Natural killer cell treated with Interleukin-12 subunit alpha and Interleukin-12 subunit beta and Interleukin-15 and Interleukin-18, amount 100 ng/mL, for 72 hours (primary cell): ENCODE results near the gene UBE2L6. TPM values are rescaled to one million over a fixed set of nuclear protein-coding genes. Genes with fewer than 3 reads are reported as not detected.

Source experiments
- ATAC-seq, 2 donors: fragments of 150-1000 bp; cut with Tn5 transposase in 1 of 2; sonication (Bioruptor Pico), chemical (Tn5 transposase) in 1 of 2; 2 replicates each; pipeline ENCODE4 v1.10.0; 2021
- DNase-seq: peaks from one replicate; pipeline ENCODE4 v3.0.0; 2022; ENCODE audit warnings: low spot score
- H3K27ac Mint-ChIP-seq, 2 donors: 1 replicate in 1 of 2; 2 replicates in 1 of 2; pipeline ENCODE4 v1.8.0; 2022; ENCODE audit warnings: mixed read lengths in 2 of 2, mild to moderate bottlenecking in 1 of 2, moderate library complexity in 1 of 2
- H3K27me3 Mint-ChIP-seq, 2 donors: 1 replicate in 1 of 2; 2 replicates in 1 of 2; pipeline ENCODE4 v1.8.0; 2022; ENCODE audit warnings: mixed read lengths in 2 of 2
- H3K36me3 Mint-ChIP-seq: one replicate; pipeline ENCODE4 v1.8.0; 2022; ENCODE audit warnings: mixed read lengths
- H3K4me1 Mint-ChIP-seq, 2 donors: 1 replicate in 1 of 2; 2 replicates in 1 of 2; pipeline ENCODE4 v1.8.0; 2022; ENCODE audit warnings: low read depth in 2 of 2, mixed read lengths in 2 of 2, mild to moderate bottlenecking in 1 of 2
- H3K4me3 Mint-ChIP-seq: one replicate; pipeline ENCODE4 v1.8.0; 2022; ENCODE audit warnings: mixed read lengths
- H3K9me3 Mint-ChIP-seq: 2 replicates; pipeline ENCODE4 v1.8.0; 2022; ENCODE audit warnings: mixed read lengths
- total RNA-seq, 2 donors: library from RNA; stranded (reverse); gene quantifications; one replicate each; pipeline ENCODE4 v1.2.3, GENCODE V29; 2022

UBE2L6 gene
- total RNA-seq, 2 donors from 2014 or later, result 87.8 to 101 TPM

GRCh38 chr11:57555393-57555792 lies 12.1 kb downstream of the UBE2L6 start:
- Mint-ChIP-seq H3K36me3 (peaks cover 15% of the 10 kb centered on the region), H3K4me3 (no peak overlapping the region), H3K27ac (no peak overlapping the region), H3K4me1 (peaks cover 0 to 6% of the 10 kb centered on the region in 2 donors), H3K9me3 (no peaks in the 10 kb centered on the region), H3K27me3 (no peaks in the 10 kb centered on the region)
- ATAC-seq, result no peak
- DNase-seq, result no peak

- Mint-ChIP-seq H3K27ac (peak overlapping the region in 1 of 2 donors; percentile 33), H3K4me3 (no peak overlapping the region), H3K36me3 (peaks cover 15% of the 10 kb centered on the region), H3K27me3 (no peaks in the 10 kb centered on the region), H3K4me1 (peaks cover 5 to 9% of the 10 kb centered on the region in 2 donors), H3K9me3 (no peaks in the 10 kb centered on the region)
- ATAC-seq, result no peak
- no peak for DNase-seq
Observed at GRCh38 chr11:57552479-57552878, 15.0 kb downstream of the UBE2L6 start.

- Mint-ChIP-seq H3K27ac (no peak overlapping the region), H3K36me3 (peaks cover 15% of the 10 kb centered on the region), H3K4me3 (no peak overlapping the region), H3K27me3 (no peaks in the 10 kb centered on the region), H3K9me3 (no peaks in the 10 kb centered on the region), H3K4me1 (peaks cover 11 to 12% of the 10 kb centered on the region in 2 donors)
- ATAC-seq (no peak), DNase-seq (no peak)
Observed at GRCh38 chr11:57551941-57552340, 15.5 kb downstream of the UBE2L6 start.

DNA sequence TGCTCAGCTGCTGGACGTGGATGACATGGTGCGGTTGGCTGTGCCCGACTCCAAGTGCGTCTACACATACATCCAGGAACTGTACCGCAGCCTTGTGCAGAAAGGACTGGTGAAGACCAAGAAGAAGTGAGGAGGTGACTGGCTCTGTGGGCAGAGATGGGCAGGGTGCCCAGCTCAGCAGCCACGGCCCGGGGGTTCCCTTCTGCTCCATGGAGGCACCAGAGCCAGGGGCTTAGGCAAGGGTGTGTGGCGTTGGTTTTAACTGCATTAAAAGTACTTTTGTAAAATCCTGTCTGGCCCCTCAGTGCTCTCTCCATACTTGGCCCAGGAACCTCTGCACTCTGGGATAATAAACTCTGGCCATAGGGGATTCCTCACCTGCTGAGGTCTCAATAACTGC lies 17.5 kb downstream of the UBE2L6 start:
- peaks cover 11 to 12% of the 10 kb centered on the region in 2 donors for H3K4me1 Mint-ChIP-seq
- ATAC-seq, result no peak
- H3K36me3 Mint-ChIP-seq, result peaks cover 10% of the 10 kb centered on the region
- no peak overlapping the region for H3K27ac Mint-ChIP-seq
- H3K27me3 Mint-ChIP-seq, result no peaks in the 10 kb centered on the region
- H3K4me3 Mint-ChIP-seq, result no peak overlapping the region
- no peaks in the 10 kb centered on the region for H3K9me3 Mint-ChIP-seq
- DNase-seq, result no peak

DNA sequence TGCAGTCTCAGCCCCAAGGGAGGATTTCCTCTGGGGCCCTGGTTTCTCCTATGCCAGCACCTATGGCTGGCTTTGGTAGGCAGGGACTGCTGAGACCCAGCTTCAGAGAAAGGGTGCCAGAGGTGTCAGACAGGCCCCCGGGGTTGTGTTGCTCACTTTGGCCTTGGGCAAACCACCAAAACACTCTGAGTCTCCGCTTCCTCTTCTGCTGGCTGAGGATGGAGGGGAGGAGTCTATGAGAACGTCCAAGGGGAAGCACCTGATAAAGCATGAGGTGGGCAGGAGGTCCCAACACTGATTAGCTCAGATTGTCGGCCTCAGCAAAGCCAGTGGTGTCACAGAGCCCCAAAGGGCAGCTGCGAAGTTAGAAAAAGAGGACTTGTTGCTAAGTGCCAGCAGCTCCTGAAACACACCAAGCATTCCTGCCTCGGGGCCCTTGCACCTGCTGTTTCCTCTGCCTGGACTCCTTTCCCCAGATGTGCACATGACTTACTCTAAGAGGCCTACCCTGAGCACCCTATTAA lies 19.6 kb downstream of the UBE2L6 start:
- Mint-ChIP-seq H3K4me3 (no peak overlapping the region), H3K4me1 (peaks cover 11 to 12% of the 10 kb centered on the region in 2 donors), H3K36me3 (peaks cover 7% of the 10 kb centered on the region), H3K27me3 (no peaks in the 10 kb centered on the region), H3K27ac (peak overlapping the region; percentile 65 to 85), H3K9me3 (no peaks in the 10 kb centered on the region)
- ATAC-seq, result peak; percentile 70 to 73
- no peak for DNase-seq

DNA sequence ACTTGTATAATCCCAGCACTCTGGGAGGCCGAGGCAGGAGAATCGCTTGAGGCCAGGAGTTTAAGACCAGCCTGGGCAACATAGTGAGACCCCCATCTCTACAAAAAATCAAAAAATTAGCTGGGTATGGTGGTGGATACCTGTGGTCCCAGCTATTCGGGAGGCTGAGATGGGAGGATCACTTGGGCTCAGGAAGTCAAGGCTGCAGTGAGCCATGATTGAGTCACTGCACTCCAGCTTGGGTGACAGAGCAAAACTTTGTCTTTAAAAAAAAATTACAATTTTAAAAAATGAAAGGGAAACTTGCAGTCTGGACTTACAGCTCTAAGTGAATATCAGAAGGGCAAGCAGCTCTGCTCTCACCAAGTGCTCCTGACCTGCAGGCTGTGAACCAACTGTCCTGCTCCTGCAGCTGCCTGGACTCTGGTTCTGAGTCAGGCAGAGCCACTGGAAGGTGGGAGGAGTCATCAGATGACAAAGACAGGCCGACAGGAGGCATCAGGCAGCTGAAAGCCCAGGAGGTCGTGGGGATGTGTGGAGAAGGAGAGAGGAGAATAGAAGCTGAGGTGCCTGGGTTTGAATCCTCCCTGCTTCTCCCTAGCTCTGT lies 20.5 kb downstream of the UBE2L6 start:
- ATAC-seq (peak; percentile 69 to 71), DNase-seq (no peak)
- Mint-ChIP-seq H3K27ac (peak overlapping the region; percentile 65 to 85), H3K4me1 (peaks cover 11 to 12% of the 10 kb centered on the region in 2 donors), H3K4me3 (peak overlapping the region; percentile 67), H3K36me3 (no peaks in the 10 kb centered on the region), H3K27me3 (no peaks in the 10 kb centered on the region), H3K9me3 (no peaks in the 10 kb centered on the region)

- Mint-ChIP-seq H3K4me1 (peaks cover 11 to 12% of the 10 kb centered on the region in 2 donors), H3K27ac (no peak overlapping the region)
- DNase-seq, result no peak
Observed at GRCh38 chr11:57546451-57546850, 21.0 kb downstream of the UBE2L6 start.

DNA sequence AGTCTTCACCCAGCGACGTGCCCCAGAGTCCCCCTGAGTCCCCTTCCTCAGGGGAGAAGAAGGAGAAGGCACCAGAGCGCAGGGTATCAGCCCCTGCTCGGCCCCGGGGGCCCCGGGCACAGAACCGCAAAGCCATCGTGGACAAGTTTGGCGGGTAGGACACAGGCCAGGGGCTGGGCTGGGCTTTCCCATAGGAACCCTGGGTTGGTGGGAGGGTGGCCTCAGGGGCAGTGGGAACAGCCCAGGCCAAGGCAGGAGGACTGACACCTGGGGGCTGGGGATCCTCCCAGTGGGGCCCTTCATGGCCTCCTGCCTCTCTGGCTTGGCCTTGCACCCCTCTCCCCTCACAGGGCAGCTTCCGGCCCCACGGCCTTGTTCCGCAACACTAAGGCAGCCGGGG lies 21.6 kb downstream of the UBE2L6 start:
- ATAC-seq (no peak), DNase-seq (no peak)
- peaks cover 11 to 12% of the 10 kb centered on the region in 2 donors for H3K4me1 Mint-ChIP-seq
- H3K36me3 Mint-ChIP-seq, result no peaks in the 10 kb centered on the region
- H3K27ac Mint-ChIP-seq, result no peak overlapping the region
- no peak overlapping the region for H3K4me3 Mint-ChIP-seq
- no peaks in the 10 kb centered on the region for H3K9me3 Mint-ChIP-seq
- no peaks in the 10 kb centered on the region for H3K27me3 Mint-ChIP-seq

More at GRCh38 chr11:57546451-57546850, 21.0 kb downstream of the UBE2L6 start:
- Mint-ChIP-seq H3K36me3 (no peaks in the 10 kb centered on the region), H3K9me3 (no peaks in the 10 kb centered on the region), H3K4me3 (no peak overlapping the region), H3K27me3 (no peaks in the 10 kb centered on the region)
- no peak for ATAC-seq

DNA sequence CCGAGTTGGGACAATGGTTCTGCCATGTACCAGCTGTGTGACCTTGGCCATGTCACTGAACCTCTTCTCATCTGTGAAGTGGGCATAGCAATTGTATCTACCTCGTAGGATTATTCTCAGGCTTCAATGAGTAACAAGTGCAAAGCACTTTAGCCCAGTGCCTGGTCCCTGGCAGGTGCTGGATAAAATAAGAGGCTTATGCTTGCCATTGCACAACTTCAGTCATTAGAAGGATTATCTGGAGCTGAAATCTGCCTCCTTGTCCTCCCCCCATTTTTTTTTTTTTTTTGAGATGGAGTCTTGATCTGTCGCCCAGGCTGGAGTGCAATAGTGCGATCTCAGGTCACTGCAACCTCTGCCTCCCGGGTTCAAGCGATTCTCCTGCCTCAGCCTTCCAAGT lies 22.9 kb downstream of the UBE2L6 start:
- no peak overlapping the region for H3K27ac Mint-ChIP-seq
- H3K4me1 Mint-ChIP-seq, result peaks cover 11 to 12% of the 10 kb centered on the region in 2 donors
- ATAC-seq, result no peak
- no peaks in the 10 kb centered on the region for H3K27me3 Mint-ChIP-seq
- no peak for DNase-seq
- H3K36me3 Mint-ChIP-seq, result no peaks in the 10 kb centered on the region
- no peaks in the 10 kb centered on the region for H3K9me3 Mint-ChIP-seq
- no peak overlapping the region for H3K4me3 Mint-ChIP-seq

DNA sequence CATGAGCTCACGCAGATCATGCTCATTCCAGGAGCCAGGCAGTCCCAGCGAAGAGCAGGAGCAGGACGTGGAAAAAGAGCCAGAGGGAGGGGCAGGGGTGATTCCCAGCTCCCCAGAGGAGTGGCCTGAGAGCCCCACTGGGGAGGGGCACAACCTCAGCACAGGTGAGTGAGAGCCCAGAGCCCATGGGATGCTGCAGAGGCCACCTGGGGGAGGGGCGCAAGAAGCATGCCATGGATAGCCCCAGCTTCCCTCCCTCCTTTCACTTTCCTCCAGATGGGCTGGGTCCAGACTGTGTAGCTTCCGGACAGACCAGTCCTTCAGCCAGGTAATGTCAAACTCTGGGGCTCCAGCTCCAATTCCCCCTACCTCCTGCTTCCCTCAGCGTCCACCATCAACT lies 23.9 kb downstream of the UBE2L6 start:
- H3K4me1 Mint-ChIP-seq, result peaks cover 11% of the 10 kb centered on the region in 2 donors
- H3K27me3 Mint-ChIP-seq, result no peaks in the 10 kb centered on the region
- H3K9me3 Mint-ChIP-seq, result no peaks in the 10 kb centered on the region
- ATAC-seq, result no peak
- no peak overlapping the region for H3K4me3 Mint-ChIP-seq
- no peak overlapping the region for H3K27ac Mint-ChIP-seq
- no peaks in the 10 kb centered on the region for H3K36me3 Mint-ChIP-seq
- no peak for DNase-seq

GRCh38 chr11:57542582-57542981 lies 24.9 kb downstream of the UBE2L6 start:
- H3K27me3 Mint-ChIP-seq, result no peaks in the 10 kb centered on the region
- ATAC-seq (no peak), DNase-seq (no peak)
- no peaks in the 10 kb centered on the region for H3K36me3 Mint-ChIP-seq
- no peak overlapping the region for H3K4me3 Mint-ChIP-seq
- H3K4me1 Mint-ChIP-seq, result peaks cover 4 to 7% of the 10 kb centered on the region in 2 donors
- H3K27ac Mint-ChIP-seq, result peak overlapping the region in 1 of 2 donors; percentile 36
- H3K9me3 Mint-ChIP-seq, result no peaks in the 10 kb centered on the region

- H3K4me3 Mint-ChIP-seq, result no peak overlapping the region
- no peaks in the 10 kb centered on the region for H3K9me3 Mint-ChIP-seq
- H3K27me3 Mint-ChIP-seq, result no peaks in the 10 kb centered on the region
- no peak for ATAC-seq
- DNase-seq, result no peak
- H3K27ac Mint-ChIP-seq, result no peak overlapping the region
- no peaks in the 10 kb centered on the region for H3K36me3 Mint-ChIP-seq
- no peaks in the 10 kb centered on the region for H3K4me1 Mint-ChIP-seq
Observed at GRCh38 chr11:57541169-57541568, 26.3 kb downstream of the UBE2L6 start.

DNA sequence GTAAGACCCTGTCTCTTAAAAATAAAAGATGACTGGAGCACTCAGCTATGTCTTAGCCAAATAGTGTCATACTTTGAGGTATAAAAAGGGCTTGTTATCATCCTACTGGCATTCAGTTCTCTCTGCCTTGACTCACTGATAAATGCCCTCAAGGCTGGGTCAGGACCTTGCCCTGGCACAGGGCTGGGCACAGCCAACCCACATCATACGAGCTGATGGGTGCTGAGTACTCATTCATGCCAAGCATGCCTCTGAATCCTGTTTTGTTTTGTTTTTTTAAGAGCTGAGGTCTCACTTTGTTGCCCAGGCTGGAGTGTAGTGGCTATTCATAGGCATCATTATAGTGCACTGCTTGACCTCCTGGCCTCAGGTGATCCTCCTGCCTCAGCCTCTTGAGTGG lies 28.1 kb downstream of the UBE2L6 start:
- H3K27ac Mint-ChIP-seq, result no peak overlapping the region
- no peaks in the 10 kb centered on the region for H3K9me3 Mint-ChIP-seq
- DNase-seq (no peak), ATAC-seq (no peak)
- no peaks in the 10 kb centered on the region for H3K4me1 Mint-ChIP-seq
- H3K27me3 Mint-ChIP-seq, result no peaks in the 10 kb centered on the region
- no peak overlapping the region for H3K4me3 Mint-ChIP-seq
- no peaks in the 10 kb centered on the region for H3K36me3 Mint-ChIP-seq

GRCh38 chr11:57536947-57537619 lies 30.4 kb downstream of the UBE2L6 start, which contains the start of gene SMTNL1:
SMTNL1 (plus strand) TSS chr11:57537595; CDS start chr11:57542643, 5,048 bp downstream.
- Mint-ChIP-seq H3K27me3 (no peaks in the 10 kb centered on the region), H3K9me3 (no peaks in the 10 kb centered on the region), H3K36me3 (no peaks in the 10 kb centered on the region), H3K4me1 (peaks cover under 1 to 4% of the 10 kb centered on the region in 2 donors), H3K4me3 (no peak within 1 kb of the TSS), H3K27ac (peak within 1 kb of the TSS in 1 of 2 donors; percentile 67)
- no peak for DNase-seq
- peak in 1 of 2 donors; percentile 6 for ATAC-seq
